CD4-positive, alpha-beta T cell (primary cell): ENCODE results near the gene AMACR. TPM values are rescaled to one million over a fixed set of nuclear protein-coding genes. Genes with fewer than 3 reads are reported as not detected.

Experiments
- ATAC-seq: fragments of 200-7000 bp; cut with Tn5 transposase; one replicate; pipeline ENCODE4 v1.10.0; 2022; ENCODE audit warnings: mild to moderate bottlenecking; ENCODE audit not compliant: poor library complexity
- CTCF ChIA-PET: fragments of 350-600 bp; sonication (Branson Sonifier 250); formaldehyde crosslinking; loops from one replicate; lab custom pipeline; 2021; ENCODE audit warnings: antibody characterized with exemption, inconsistent platforms; lab: Charles Lee
- POLR2A ChIA-PET: fragments of 350-600 bp; sonication (Branson Sonifier 250); formaldehyde crosslinking; loops from one replicate; lab custom pipeline; 2021; ENCODE audit warnings: antibody characterized with exemption, inconsistent platforms; lab: Charles Lee
- DNase-seq, 14 experiments: peaks; one replicate each; pipeline ENCODE4 v3.0.0-alpha.2; 2013 to 2020; ENCODE audit warnings: mixed read lengths in 2 of 14
- H3K27ac ChIP-seq, 2 donors: one replicate each; pipeline versions ENCODE4 v1.5.1 to v1.7.0; 2013; ENCODE audit warnings: low read length in 2 of 2, low read depth in 1 of 2, mild to moderate bottlenecking in 1 of 2
- H3K27me3 ChIP-seq, 2 experiments: 1 replicate in 1 of 2; 2 replicates in 1 of 2; pipeline versions ENCODE4 v1.6.1 to v1.7.0; 2013; ENCODE audit warnings: low read length in 2 of 2, control low read depth in 1 of 2, mild to moderate bottlenecking in 1 of 2, moderate library complexity in 1 of 2; ENCODE audit not compliant: insufficient read depth in 2 of 2, control insufficient read depth in 1 of 2
- H3K36me3 ChIP-seq: one replicate; pipeline ENCODE4 v1.6.1; 2013; ENCODE audit warnings: low read length, control low read depth; ENCODE audit not compliant: insufficient read depth
- H3K4me1 ChIP-seq: one replicate; pipeline ENCODE4 v1.6.1; 2013; ENCODE audit warnings: low read length, control low read depth; ENCODE audit not compliant: insufficient read depth
- H3K4me3 ChIP-seq: one replicate; pipeline ENCODE4 v1.5.1; 2013; ENCODE audit warnings: mild to moderate bottlenecking, low read length, moderate library complexity
- H3K9me3 ChIP-seq, 2 experiments: 1 replicate in 1 of 2; 2 replicates in 1 of 2; pipeline versions ENCODE4 v1.6.1 to v1.7.0; 2013; ENCODE audit warnings: low read length in 2 of 2, mild to moderate bottlenecking in 2 of 2, control low read depth in 1 of 2, moderate library complexity in 1 of 2; ENCODE audit not compliant: control insufficient read depth in 1 of 2, insufficient read depth in 1 of 2
- H3K27ac Mint-ChIP-seq: one replicate; pipeline ENCODE4 v1.8.0; 2020; ENCODE audit warnings: mixed read lengths
- H3K27me3 Mint-ChIP-seq: one replicate; pipeline ENCODE4 v1.8.0; 2021; ENCODE audit warnings: mixed read lengths
- H3K36me3 Mint-ChIP-seq: one replicate; pipeline ENCODE4 v1.8.0; 2021; ENCODE audit warnings: low read depth, mixed read lengths
- H3K4me1 Mint-ChIP-seq: one replicate; pipeline ENCODE4 v1.8.0; 2021; ENCODE audit warnings: low read depth, mixed read lengths
- H3K4me3 Mint-ChIP-seq: one replicate; pipeline ENCODE4 v1.8.0; 2020; ENCODE audit warnings: mild to moderate bottlenecking, mixed read lengths
- H3K9me3 Mint-ChIP-seq: one replicate; pipeline ENCODE4 v1.8.0; 2020; ENCODE audit warnings: mixed read lengths
- intact Hi-C, 2 experiments: fragments of 100-400 bp; cut with DNase I in 1 of 2; cut with micrococcal nuclease in 1 of 2; formaldehyde crosslinking; loops; one replicate each; pipeline versions ENCODE4 v1.15.1 to v1.9.0; 2023 to 2025; cut with DNase I, micrococcal nuclease
- total RNA-seq, 174 experiments: library from RNA in 2 of 174; stranded (reverse) in 2 of 174; gene quantifications; one replicate each; pipeline ENCODE4 v1.2.3 and lab custom pipeline; 2021 to 2026
- TF ChIP-seq, protein P1 (sequence below): fragments of 200-600 bp; IDR thresholded peaks from one replicate; pipeline ENCODE4 v1.8.0; 2022; ENCODE audit warnings: antibody characterized with exemption, mild to moderate bottlenecking

The AMACR gene
- total RNA-seq, 2 experiments from 2014 or later, result 1.3 to 1.4 TPM

DNA sequence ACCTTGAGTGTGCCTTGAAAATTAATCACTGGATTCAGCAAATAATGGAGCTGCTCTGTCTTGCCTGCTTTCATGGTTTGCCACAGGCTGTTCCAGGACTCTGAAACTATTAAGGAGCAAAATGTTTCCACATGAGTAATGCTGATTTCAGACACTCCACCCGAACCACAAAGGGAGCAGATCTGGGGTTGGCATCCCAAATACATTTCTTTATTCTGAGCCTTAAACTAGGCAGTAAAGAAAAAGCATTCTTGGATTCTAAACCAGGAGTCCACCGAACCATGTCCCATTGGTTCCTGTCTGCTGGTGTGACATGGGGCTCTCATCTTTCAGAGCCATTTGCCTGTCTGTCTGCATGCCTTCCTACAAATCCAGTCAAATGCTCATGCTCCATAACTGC lies 45.3 kb upstream of the AMACR start:
- no peak overlapping the region for H3K27ac ChIP-seq
- no peaks in the 10 kb centered on the region for H3K4me1 ChIP-seq
- POLR2A ChIA-PET, result no interaction called here
- no peak overlapping the region for H3K27ac Mint-ChIP-seq
- no peaks in the 10 kb centered on the region for H3K27me3 ChIP-seq
- H3K27me3 Mint-ChIP-seq, result no peaks in the 10 kb centered on the region
- CTCF ChIA-PET, result no interaction called here
- H3K4me1 Mint-ChIP-seq, result no peaks in the 10 kb centered on the region
- TF ChIP-seq, protein P1, sequence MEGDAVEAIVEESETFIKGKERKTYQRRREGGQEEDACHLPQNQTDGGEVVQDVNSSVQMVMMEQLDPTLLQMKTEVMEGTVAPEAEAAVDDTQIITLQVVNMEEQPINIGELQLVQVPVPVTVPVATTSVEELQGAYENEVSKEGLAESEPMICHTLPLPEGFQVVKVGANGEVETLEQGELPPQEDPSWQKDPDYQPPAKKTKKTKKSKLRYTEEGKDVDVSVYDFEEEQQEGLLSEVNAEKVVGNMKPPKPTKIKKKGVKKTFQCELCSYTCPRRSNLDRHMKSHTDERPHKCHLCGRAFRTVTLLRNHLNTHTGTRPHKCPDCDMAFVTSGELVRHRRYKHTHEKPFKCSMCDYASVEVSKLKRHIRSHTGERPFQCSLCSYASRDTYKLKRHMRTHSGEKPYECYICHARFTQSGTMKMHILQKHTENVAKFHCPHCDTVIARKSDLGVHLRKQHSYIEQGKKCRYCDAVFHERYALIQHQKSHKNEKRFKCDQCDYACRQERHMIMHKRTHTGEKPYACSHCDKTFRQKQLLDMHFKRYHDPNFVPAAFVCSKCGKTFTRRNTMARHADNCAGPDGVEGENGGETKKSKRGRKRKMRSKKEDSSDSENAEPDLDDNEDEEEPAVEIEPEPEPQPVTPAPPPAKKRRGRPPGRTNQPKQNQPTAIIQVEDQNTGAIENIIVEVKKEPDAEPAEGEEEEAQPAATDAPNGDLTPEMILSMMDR, result no peak
- H3K9me3 Mint-ChIP-seq, result no peaks in the 10 kb centered on the region
- peaks cover 4% of the 10 kb centered on the region for H3K36me3 ChIP-seq
- H3K36me3 Mint-ChIP-seq, result peaks cover 31% of the 10 kb centered on the region
- no peak overlapping the region for H3K4me3 Mint-ChIP-seq
- intact Hi-C loops, result no loop called here
- ATAC-seq, result no peak
- H3K9me3 ChIP-seq, result no peaks in the 10 kb centered on the region
- no peak overlapping the region for H3K4me3 ChIP-seq
- DNase-seq, result no peak

DNA sequence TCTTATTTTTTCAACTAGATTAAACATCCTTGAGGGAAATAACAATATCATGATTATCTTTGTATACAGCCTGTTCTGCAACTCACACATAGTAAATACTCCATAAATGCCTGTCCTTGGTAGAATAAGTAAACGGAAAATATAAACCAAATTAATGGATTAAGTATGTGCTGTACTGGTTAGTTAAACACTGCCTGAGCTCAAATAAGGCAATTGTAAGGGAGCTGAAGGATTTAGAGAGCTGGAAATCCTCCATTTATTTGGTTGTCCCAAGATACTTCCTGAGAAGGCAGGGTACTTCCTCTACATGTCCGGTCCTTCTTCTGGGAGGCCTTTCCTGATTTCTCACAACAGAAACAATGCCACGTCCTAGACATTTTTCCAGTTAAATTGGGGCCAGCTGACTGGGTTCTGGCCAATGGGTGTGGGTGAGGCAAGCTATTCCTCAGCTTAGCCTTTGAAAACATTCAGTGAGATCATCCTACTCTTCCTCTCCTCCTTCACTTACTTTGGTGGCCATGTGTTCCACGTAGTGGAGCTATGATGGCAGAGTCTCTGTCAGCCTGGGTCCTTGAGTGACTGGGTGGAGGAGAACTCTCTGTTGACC lies 43.6 kb upstream of the AMACR start:
- CTCF ChIA-PET, result no interaction called here
- Histone ChIP-seq H3K27me3 (no peaks in the 10 kb centered on the region), H3K36me3 (peaks cover 4% of the 10 kb centered on the region), H3K9me3 (no peaks in the 10 kb centered on the region), H3K4me3 (no peak overlapping the region), H3K27ac (no peak overlapping the region), H3K4me1 (no peaks in the 10 kb centered on the region)
- intact Hi-C loops, result no loop called here
- Mint-ChIP-seq H3K36me3 (peaks cover 29% of the 10 kb centered on the region), H3K27me3 (no peaks in the 10 kb centered on the region), H3K4me3 (no peak overlapping the region), H3K4me1 (no peaks in the 10 kb centered on the region), H3K27ac (no peak overlapping the region), H3K9me3 (no peaks in the 10 kb centered on the region)
- DNase-seq (no peak), ATAC-seq (no peak)
- TF ChIP-seq, protein P1, result no peak
- POLR2A ChIA-PET, result no interaction called here

DNA sequence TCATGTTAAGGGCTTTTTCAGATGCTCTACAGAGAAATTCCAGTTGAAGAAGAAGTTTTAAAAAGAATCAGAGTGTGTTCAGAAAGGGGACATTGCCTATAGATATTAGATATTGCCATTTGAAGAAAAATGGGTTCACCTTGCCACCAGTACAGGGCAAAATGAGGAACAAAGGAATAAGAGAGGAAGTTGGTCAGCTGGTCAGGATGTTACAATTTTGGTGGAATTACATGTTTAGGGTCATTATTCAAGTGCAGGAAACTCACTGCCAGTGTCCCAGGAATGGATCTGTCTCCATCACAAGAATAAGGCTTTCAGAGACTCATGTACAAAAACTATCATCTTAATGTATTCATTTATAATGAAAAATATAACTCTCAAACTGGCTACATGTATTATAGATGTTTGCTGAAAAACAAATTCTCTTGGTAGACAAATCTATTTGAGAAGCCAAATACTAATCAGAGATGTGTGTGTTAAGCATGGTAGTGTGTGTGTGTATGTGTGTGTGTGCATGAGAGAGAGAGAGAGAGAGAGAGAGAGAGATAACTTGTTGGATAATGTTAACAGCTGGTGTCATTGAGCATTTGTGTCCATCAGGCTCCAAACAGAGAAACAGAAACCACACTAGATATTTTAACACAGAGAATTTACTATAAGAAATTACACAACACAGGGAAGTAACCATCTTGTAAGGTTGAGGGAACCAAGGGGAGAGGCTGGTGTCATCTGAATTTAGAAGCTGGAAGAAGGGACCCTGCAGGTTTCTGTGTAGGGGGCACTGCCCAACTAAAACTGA lies 40.1 kb upstream of the AMACR start:
- no peaks in the 10 kb centered on the region for H3K9me3 Mint-ChIP-seq
- H3K27ac Mint-ChIP-seq, result no peak overlapping the region
- ATAC-seq (no peak), DNase-seq (no peak)
- H3K27me3 Mint-ChIP-seq, result no peaks in the 10 kb centered on the region
- intact Hi-C loops, result no loop called here
- H3K4me3 ChIP-seq, result no peak overlapping the region
- ChIA-PET POLR2A (no interaction called here), CTCF (no interaction called here)
- H3K9me3 ChIP-seq, result no peaks in the 10 kb centered on the region
- TF ChIP-seq, protein P1, result no peak
- H3K27me3 ChIP-seq, result no peaks in the 10 kb centered on the region
- H3K36me3 Mint-ChIP-seq, result peaks cover 29% of the 10 kb centered on the region
- H3K36me3 ChIP-seq, result peaks cover 4% of the 10 kb centered on the region
- no peak overlapping the region for H3K4me3 Mint-ChIP-seq
- H3K4me1 Mint-ChIP-seq, result no peaks in the 10 kb centered on the region
- peaks cover 4% of the 10 kb centered on the region for H3K4me1 ChIP-seq
- H3K27ac ChIP-seq, result no peak overlapping the region
